Lung (tissue), 12 donors: ENCODE data around the gene MMP23B. TPM values are rescaled to one million over a fixed set of nuclear protein-coding genes. Genes with fewer than 3 reads are reported as not detected.
"Not testable (repeated sequence)": the region's sequence is repeated elsewhere in the genome, so short reads cannot be mapped to it uniquely, and the experiment has no call there.

ENCODE experiments used
- ATAC-seq: fragments of 200-7000 bp; cut with Tn5 transposase; one replicate; pipeline ENCODE4 v1.9.1; 2020; ENCODE audit warnings: moderate number of reproducible peaks; ENCODE audit not compliant: insufficient read depth, low FRiP score
- DNase-seq, 3 donors: peaks; one replicate each; pipeline ENCODE4 v3.0.0-alpha.2; 2013 to 2017
- H3K27ac ChIP-seq, 2 donors: one replicate each; pipeline ENCODE4 v1.5.1; 2013; ENCODE audit warnings: mild to moderate bottlenecking in 2 of 2, moderate library complexity in 2 of 2, control low read depth in 1 of 2, inconsistent platforms in 1 of 2, low read depth in 1 of 2, low read length in 1 of 2
- H3K27me3 ChIP-seq, 3 donors: one replicate each; pipeline ENCODE4 v1.5.1; 2013; ENCODE audit warnings: low read length in 2 of 3; ENCODE audit not compliant: control insufficient read depth in 3 of 3, insufficient read depth in 3 of 3
- H3K36me3 ChIP-seq, 4 donors: one replicate each; pipeline ENCODE4 v1.5.1; 2013; ENCODE audit warnings: low read length in 4 of 4, mild to moderate bottlenecking in 1 of 4, moderate library complexity in 1 of 4; ENCODE audit not compliant: control insufficient read depth in 4 of 4, insufficient read depth in 4 of 4
- H3K4me1 ChIP-seq, 5 donors: one replicate each; pipeline ENCODE4 v1.5.1; 2013; ENCODE audit warnings: low read length in 5 of 5, mild to moderate bottlenecking in 2 of 5, moderate library complexity in 1 of 5; ENCODE audit not compliant: control insufficient read depth in 5 of 5, insufficient read depth in 5 of 5
- H3K4me3 ChIP-seq: one replicate; pipeline ENCODE4 v1.5.1; 2013; ENCODE audit warnings: mild to moderate bottlenecking, control low read depth, moderate library complexity
- H3K9ac ChIP-seq, 2 donors: one replicate each; pipeline ENCODE4 v1.5.1; 2013; ENCODE audit warnings: low read length in 2 of 2, control low read depth in 1 of 2; ENCODE audit not compliant: insufficient read depth in 1 of 2
- H3K9me3 ChIP-seq, 4 donors: one replicate each; pipeline ENCODE4 v1.5.1; 2013; ENCODE audit warnings: low read length in 3 of 4, mild to moderate bottlenecking in 1 of 4, moderate library complexity in 1 of 4; ENCODE audit not compliant: control insufficient read depth in 4 of 4, insufficient read depth in 3 of 4
- CTCF ChIP-seq: IDR thresholded peaks from 2 replicates; pipeline ENCODE4 v1.5.1; 2012; ENCODE audit warnings: mild to moderate bottlenecking; ENCODE audit errors: control extremely low read depth, extremely low read depth
- WGBS, 2 donors: extraction: QIAGEN DNeasy Blood & Tissue Kit; methylation state at CpG; one replicate each; pipeline ENCODE4 v1.1.7; 2013; 5-methylcytosine and 5-hydroxymethylcytosine counted together
- polyA plus RNA-seq, 2 donors: library from polyadenylated mRNA; stranded (reverse); fragments of 200-250 nt; gene quantifications; one replicate each; pipeline ENCODE4 v1.2.1, GENCODE V29; 2013
- total RNA-seq, 2 donors: library from RNA; depleted of rRNA in 1 of 2; stranded (reverse); fragments of >200 nt in 1 of 2; gene quantifications; one replicate each; pipeline ENCODE4 v1.2.1, GENCODE V29; 2014 to 2021
- donor health status: control.
- donor health status: control.
- donor health status: Bipolar disorder and iron deficiency.
- donor health status: healthy.
- donor health status: DM: yes; HTN: yes; CAD: no.

Gene MMP23B
- total and polyA plus RNA-seq, 4 donors, result 14.1 to 40.3 (median 22.1) TPM

- Histone ChIP-seq H3K27me3 (peaks cover 0 to 12% (median 5%) of the 10 kb centered on the region in 3 donors), H3K4me1 (no peaks in the 10 kb centered on the region), H3K36me3 (no peaks in the 10 kb centered on the region), H3K4me3 (no peak overlapping the region), H3K27ac (no peak overlapping the region), H3K9me3 (no peaks in the 10 kb centered on the region), H3K9ac (no peak overlapping the region)
- DNase-seq, result no peak
- 86 to 93% methylated on average over 13 of the region's 13 CpGs for WGBS, 2 donors
- ATAC-seq, result no peak
- no peak for TF ChIP-seq CTCF
These were observed 40.5 kb upstream of the MMP23B start for GRCh38 chr1:1591452-1591851.

DNA sequence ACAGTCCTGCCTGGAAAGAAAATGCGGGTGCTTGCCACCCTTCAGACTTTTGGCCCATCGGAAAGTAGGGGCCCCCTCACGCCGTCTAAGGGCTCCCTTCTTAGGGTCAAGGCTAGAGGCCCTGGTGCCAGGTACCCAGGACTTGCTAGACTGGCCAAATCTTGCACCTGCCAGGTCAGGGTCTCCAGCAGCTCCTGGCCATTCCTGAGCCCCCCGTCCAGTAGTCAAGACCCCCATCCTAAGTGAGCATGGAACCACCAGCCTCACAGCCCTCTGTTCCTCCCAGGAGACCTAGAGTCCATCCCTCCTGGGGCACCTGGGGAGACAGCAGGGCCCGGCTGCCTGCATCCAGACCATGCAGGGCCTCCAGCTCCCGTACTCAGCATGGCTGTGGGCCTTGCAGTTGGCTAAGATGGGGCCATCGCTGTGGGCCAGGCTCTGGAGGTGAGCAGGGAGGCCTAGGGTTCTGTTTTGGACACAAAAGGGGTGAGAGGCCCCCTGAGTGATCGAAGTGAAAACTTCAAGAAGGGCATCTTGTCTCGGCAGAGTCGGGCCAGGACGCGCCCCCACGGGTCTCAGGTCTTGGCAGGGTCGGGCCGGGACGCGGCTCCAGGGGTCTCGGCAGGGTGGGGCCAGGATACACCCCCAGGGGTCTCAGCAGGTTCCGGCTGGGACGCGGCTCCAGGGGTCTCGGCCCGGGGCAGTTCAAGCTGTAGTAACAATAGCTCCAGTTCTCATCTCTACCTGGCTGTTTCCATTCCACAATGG, 38.0 kb upstream of the MMP23B start:
- Histone ChIP-seq H3K27me3 (peaks cover 12 to 24% (median 22%) of the 10 kb centered on the region in 3 donors), H3K36me3 (no peaks in the 10 kb centered on the region), H3K4me3 (no peak overlapping the region), H3K27ac (no peak overlapping the region), H3K9me3 (no peaks in the 10 kb centered on the region), H3K4me1 (peaks cover 0 to 9% (median 0%) of the 10 kb centered on the region in 5 donors), H3K9ac (no peak overlapping the region)
- DNase-seq (no peak), ATAC-seq (no peak)
- TF ChIP-seq CTCF, result no peak
- 83 to 91% methylated on average over 24 of the region's 24 CpGs for whole genome bisulfite sequencing, 2 donors

- Histone ChIP-seq H3K4me3 (no peak overlapping the region), H3K27me3 (peaks cover 14 to 25% (median 22%) of the 10 kb centered on the region in 3 donors), H3K36me3 (no peaks in the 10 kb centered on the region), H3K9me3 (no peaks in the 10 kb centered on the region), H3K9ac (no peak overlapping the region), H3K27ac (no peak overlapping the region), H3K4me1 (peaks cover 0 to 15% (median 0%) of the 10 kb centered on the region in 5 donors)
- no peak for ATAC-seq
- 58 to 72% methylated on average over 10 of the region's 10 CpGs for WGBS, 2 donors
- DNase-seq, result no peak
- no peak for TF ChIP-seq CTCF
These were observed 37.2 kb upstream of the MMP23B start for GRCh38 chr1:1594602-1595260.

GRCh38 chr1:1595341-1595740, 36.6 kb upstream of the MMP23B start:
- H3K36me3 ChIP-seq, DNase-seq, H3K9me3 ChIP-seq, ATAC-seq, H3K27ac ChIP-seq, H3K9ac ChIP-seq, H3K4me3 ChIP-seq: not testable (repeated sequence)
- WGBS, 2 donors, result 85 to 88% methylated on average over 2 of the region's 2 CpGs
- H3K4me1 ChIP-seq, result peaks cover 0 to 17% (median 0%) of the 10 kb centered on the region in 5 donors
- peaks cover 14 to 27% (median 22%) of the 10 kb centered on the region in 3 donors for H3K27me3 ChIP-seq
